Thyroid gland (tissue), 4 donors: ENCODE data around the gene RNF19B. TPM values are rescaled to one million over a fixed set of nuclear protein-coding genes. Genes with fewer than 3 reads are reported as not detected.

Experiments used
- DNase-seq, 2 donors: peaks; one replicate each; pipeline ENCODE4 v3.0.0-alpha.2; 2019
- H3K27ac ChIP-seq, 3 donors: fragments of 200-600 bp; sonication (generic); 1 replicate in 2 of 3; 2 replicates in 1 of 3; pipeline ENCODE4 v1.5.1; 2016 to 2019; ENCODE audit warnings: mild to moderate bottlenecking in 1 of 3, moderate library complexity in 1 of 3
- H3K27me3 ChIP-seq: fragments of 200-600 bp; sonication (generic); one replicate; pipeline ENCODE4 v1.5.1; 2019
- H3K36me3 ChIP-seq, 2 donors: fragments of 200-600 bp; sonication (generic); one replicate each; pipeline ENCODE4 v1.5.1; 2016 to 2019
- H3K4me1 ChIP-seq, 2 donors: fragments of 200-600 bp; sonication (generic); one replicate each; pipeline ENCODE4 v1.5.1; 2017 to 2019
- H3K4me3 ChIP-seq, 3 donors: fragments of 200-600 bp; sonication (generic); replicated peaks in 1 of 3; 1 replicate in 2 of 3; 2 replicates in 1 of 3; pipeline ENCODE4 v1.5.1; 2016; ENCODE audit warnings: mild to moderate bottlenecking in 1 of 3
- H3K9me3 ChIP-seq: fragments of 200-600 bp; sonication (generic); one replicate; pipeline ENCODE4 v1.5.1; 2017
- POLR2A ChIP-seq, 2 donors: fragments of 450-650 bp; IDR thresholded peaks; one replicate each; pipeline ENCODE4 v1.6.1; 2017; ENCODE audit warnings: antibody characterized with exemption in 2 of 2, mild to moderate bottlenecking in 2 of 2, moderate library complexity in 1 of 2
- WGBS, 2 donors: methylation state at CpG; one replicate each; pipeline ENCODE4 v1.1.5; 2017; 5-methylcytosine and 5-hydroxymethylcytosine counted together
- intact Hi-C: fragments of 100-400 bp; cut with DNase I; formaldehyde crosslinking; loops from one replicate; pipeline ENCODE4 v1.15.1; 2023
- total RNA-seq, 4 donors: library from RNA; depleted of rRNA; stranded (reverse); fragments of >200 nt; gene quantifications; one replicate each; pipeline ENCODE4 v1.2.3, GENCODE V29; 2016
- TF ChIP-seq, protein P1 (sequence below), 6 experiments: fragments of 200-600 bp in 3 of 6; fragments of 450-650 bp in 3 of 6; sonication (generic) in 3 of 6; IDR thresholded peaks; one replicate each; pipeline ENCODE4 v1.5.1; 2016 to 2019; ENCODE audit warnings: antibody characterized with exemption in 6 of 6, mild to moderate bottlenecking in 2 of 6, inconsistent platforms in 1 of 6, moderate library complexity in 1 of 6

Gene RNF19B
- total RNA-seq, 4 donors from 2014 or later, result 13.6 to 24.6 (median 22.4) TPM

DNA sequence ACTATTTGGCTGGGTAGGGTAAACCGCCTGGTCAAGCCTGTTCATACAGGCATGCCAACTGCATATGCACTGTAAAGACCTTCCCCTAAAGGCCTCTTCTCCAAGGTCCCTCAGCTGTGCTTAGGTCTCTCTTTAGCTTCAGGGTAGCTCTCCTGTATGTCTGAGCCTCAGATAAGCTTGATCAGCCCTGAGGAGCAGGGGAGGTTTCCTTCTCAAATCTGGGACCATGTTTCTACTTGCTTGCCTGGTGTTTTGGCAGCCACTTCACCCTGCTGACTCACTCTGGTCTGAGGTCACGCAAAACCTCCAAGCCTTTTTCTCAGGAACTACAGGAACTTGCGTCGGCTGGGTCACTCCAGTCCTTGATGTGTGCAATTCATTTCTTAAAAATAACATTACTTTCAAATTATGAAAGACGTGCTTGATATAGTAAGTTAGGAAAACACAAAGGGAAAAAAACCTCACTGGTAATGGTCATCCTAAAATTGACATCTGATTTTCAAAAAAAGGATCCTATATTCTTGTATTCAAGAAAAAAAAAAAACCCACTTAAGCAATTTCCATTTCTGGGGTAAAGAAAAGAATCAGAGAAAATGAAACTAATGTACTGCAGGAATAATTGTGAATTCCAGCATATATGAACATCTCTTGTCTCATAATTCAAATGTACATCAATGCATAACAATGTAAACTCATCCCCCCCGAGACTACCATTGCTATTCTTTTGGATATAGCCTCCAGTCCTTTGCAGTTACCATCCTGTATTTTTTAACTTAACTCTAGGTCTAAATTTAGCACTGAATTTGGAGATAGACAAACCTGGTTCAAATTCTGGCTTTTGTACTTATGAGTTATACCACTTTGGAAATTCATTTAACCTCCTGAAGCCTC lies 24.8 kb upstream of the RNF19B start:
- intact Hi-C loops, result no loop called here
- H3K27me3 ChIP-seq, result no peaks in the 10 kb centered on the region
- no peaks in the 10 kb centered on the region for H3K36me3 ChIP-seq
- DNase-seq, result peak; percentile 85 to 88
- TF ChIP-seq POLR2A (IDR thresholded peaks at IDR 0.05), result peak in 1 of 2 donors; percentile 30
- TF ChIP-seq, protein P1, sequence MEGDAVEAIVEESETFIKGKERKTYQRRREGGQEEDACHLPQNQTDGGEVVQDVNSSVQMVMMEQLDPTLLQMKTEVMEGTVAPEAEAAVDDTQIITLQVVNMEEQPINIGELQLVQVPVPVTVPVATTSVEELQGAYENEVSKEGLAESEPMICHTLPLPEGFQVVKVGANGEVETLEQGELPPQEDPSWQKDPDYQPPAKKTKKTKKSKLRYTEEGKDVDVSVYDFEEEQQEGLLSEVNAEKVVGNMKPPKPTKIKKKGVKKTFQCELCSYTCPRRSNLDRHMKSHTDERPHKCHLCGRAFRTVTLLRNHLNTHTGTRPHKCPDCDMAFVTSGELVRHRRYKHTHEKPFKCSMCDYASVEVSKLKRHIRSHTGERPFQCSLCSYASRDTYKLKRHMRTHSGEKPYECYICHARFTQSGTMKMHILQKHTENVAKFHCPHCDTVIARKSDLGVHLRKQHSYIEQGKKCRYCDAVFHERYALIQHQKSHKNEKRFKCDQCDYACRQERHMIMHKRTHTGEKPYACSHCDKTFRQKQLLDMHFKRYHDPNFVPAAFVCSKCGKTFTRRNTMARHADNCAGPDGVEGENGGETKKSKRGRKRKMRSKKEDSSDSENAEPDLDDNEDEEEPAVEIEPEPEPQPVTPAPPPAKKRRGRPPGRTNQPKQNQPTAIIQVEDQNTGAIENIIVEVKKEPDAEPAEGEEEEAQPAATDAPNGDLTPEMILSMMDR (IDR thresholded peaks at IDR 0.05), result no peak
- peak overlapping the region; percentile 82 to 87 (median 84) for H3K27ac ChIP-seq
- no peak overlapping the region for H3K4me3 ChIP-seq
- no peaks in the 10 kb centered on the region for H3K9me3 ChIP-seq
- 38 to 42% methylated on average over 6 of the region's 6 CpGs for WGBS, 2 donors
- peaks cover 37 to 53% of the 10 kb centered on the region in 2 donors for H3K4me1 ChIP-seq

DNA sequence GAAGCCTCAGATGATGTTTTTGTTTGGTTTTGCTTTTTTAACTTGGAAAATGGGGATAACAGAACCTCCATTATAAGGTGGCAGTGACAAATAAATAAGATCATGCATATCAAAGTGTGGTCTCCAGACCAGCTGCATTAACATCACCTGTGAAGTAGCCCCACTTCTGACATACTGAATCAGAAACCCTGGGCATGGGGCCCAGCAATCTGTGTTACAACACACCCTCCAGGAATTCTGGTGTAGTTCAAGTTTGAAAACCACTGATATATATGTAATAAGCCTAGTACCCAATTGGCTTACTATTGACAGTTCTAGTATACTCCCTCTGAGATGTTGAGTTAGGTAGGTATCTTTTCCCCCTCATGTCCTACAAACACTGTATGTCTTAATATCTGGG lies 24.1 kb upstream of the RNF19B start:
- Histone ChIP-seq H3K4me3 (no peak overlapping the region), H3K4me1 (peaks cover 37 to 53% of the 10 kb centered on the region in 2 donors)
- peak; percentile 50 to 65 for DNase-seq

DNA sequence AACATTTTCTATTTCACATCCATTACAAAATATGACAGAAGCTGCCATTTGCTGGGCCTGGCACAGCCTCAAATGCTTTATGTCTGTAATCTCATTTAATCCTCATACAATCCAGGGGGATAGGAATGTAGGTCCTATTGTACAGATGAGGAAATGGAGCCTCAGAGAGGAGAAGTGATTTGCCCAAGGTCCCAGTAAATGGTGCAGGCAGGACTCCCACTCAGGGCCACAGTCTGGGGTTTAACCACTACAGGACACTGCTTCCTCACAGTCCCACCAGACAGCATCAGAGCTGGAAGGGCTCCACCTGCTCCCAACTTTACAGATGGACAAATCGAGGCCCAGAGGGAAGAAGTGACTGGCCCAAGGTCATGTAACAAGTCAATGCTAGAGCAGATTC lies 20.6 kb upstream of the RNF19B start:
- no peak for DNase-seq
- intact Hi-C loops, result no loop called here
- no peak overlapping the region for H3K4me3 ChIP-seq
- H3K27ac ChIP-seq, result no peak overlapping the region
- no peaks in the 10 kb centered on the region for H3K9me3 ChIP-seq
- peaks cover 18 to 37% of the 10 kb centered on the region in 2 donors for H3K4me1 ChIP-seq
- TF ChIP-seq POLR2A (IDR thresholded peaks at IDR 0.05), result no peak
- no peaks in the 10 kb centered on the region for H3K36me3 ChIP-seq
- no peaks in the 10 kb centered on the region for H3K27me3 ChIP-seq
- WGBS, 2 donors, result 91 to 100% methylated on average over 1 of the region's 1 CpG

More for the DNA sequence above, 24.1 kb upstream of the RNF19B start:
- Histone ChIP-seq H3K36me3 (no peaks in the 10 kb centered on the region), H3K9me3 (no peaks in the 10 kb centered on the region), H3K27ac (peak overlapping the region; percentile 82 to 87 (median 84)), H3K27me3 (no peaks in the 10 kb centered on the region)
- TF ChIP-seq POLR2A (IDR thresholded peaks at IDR 0.05), result no peak
- TF ChIP-seq, protein P1 (IDR thresholded peaks at IDR 0.05), result no peak
- intact Hi-C loops, result no loop called here

DNA sequence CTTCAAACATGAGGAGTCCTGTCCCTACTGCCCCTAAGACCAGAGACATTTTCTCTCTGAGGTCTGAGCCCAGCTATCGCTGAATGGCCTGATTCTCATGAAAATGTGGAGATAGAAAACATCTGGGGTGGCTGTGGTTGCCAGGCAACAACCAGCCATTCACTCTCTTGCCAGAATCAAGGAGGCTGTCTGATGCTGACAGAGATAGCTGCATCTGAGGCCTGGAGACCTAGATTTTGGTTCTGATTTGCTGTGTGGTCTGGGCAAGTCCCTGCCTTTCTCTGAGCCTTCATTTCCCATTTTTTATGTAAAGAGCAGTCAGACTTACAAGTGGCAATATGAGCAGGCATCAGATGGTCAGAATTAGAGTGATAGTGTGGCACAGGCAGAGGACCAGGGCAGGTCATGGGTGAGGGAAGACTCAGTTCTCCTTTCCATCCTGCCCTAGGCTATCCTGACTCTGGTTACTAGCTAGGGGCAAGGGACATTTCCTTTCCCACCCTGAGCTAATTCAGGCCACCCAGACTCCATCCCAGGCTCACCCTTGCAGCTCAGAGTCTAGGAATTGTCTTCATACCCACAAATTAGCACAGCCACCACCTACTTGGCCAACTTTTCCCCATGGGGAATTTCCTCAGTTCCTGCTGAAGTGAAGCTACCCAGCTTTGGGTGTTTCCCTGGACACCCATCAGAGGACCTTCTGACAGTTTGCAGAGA lies 20.0 kb upstream of the RNF19B start:
- no peak overlapping the region for H3K4me3 ChIP-seq
- H3K9me3 ChIP-seq, result no peaks in the 10 kb centered on the region
- intact Hi-C loops, result no loop called here
- no peak for DNase-seq
- H3K27me3 ChIP-seq, result no peaks in the 10 kb centered on the region
- TF ChIP-seq POLR2A (IDR thresholded peaks at IDR 0.05), result no peak
- TF ChIP-seq, protein P1 (IDR thresholded peaks at IDR 0.05), result no peak
- H3K4me1 ChIP-seq, result peaks cover 16 to 31% of the 10 kb centered on the region in 2 donors
- no peaks in the 10 kb centered on the region for H3K36me3 ChIP-seq
- H3K27ac ChIP-seq, result no peak overlapping the region
- 90 to 100% methylated on average over 1 of the region's 1 CpG for WGBS, 2 donors

DNA sequence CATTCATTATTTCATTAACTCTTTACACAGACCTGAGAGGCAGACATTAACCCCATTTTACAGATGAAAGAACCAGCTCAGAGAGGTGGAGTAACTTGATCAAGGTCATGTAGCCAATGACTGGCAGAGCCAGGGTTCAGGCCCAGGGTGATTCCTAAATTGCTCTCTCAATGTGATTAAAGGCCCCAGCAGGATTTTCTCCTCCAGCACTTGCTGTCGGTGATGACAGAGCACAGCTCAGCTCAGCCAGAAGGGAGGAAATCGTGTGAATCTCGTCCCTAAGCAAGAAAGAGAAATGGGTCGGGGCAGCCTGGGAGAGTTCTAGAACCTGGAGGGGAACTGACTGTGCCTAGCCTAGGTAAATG lies 19.5 kb upstream of the RNF19B start:
- Histone ChIP-seq H3K4me1 (peaks cover 11 to 26% of the 10 kb centered on the region in 2 donors), H3K27ac (no peak overlapping the region), H3K27me3 (no peaks in the 10 kb centered on the region), H3K4me3 (no peak overlapping the region), H3K36me3 (no peaks in the 10 kb centered on the region), H3K9me3 (no peaks in the 10 kb centered on the region)
- TF ChIP-seq, protein P1 (IDR thresholded peaks at IDR 0.05), result no peak
- no peak for TF ChIP-seq POLR2A (IDR thresholded peaks at IDR 0.05)
- intact Hi-C loops, result no loop called here
- DNase-seq, result no peak
- 79 to 84% methylated on average over 4 of the region's 4 CpGs for WGBS, 2 donors
